Pancreas (tissue), 10 donors: ENCODE measurements around the gene HBEGF. TPM values are rescaled to one million over a fixed set of nuclear protein-coding genes. Genes with fewer than 3 reads are reported as not detected.

Experiments used
- ATAC-seq, 4 donors: fragments of 200-7000 bp; cut with Tn5 transposase; one replicate each; pipeline versions ENCODE4 v1.8.0 to v1.9.1; 2020; ENCODE audit warnings: mild to moderate bottlenecking in 4 of 4, moderate library complexity in 4 of 4
- DNase-seq, 6 donors: peaks; one replicate each; pipeline ENCODE4 v3.0.0-alpha.2; 2020
- FAIRE-seq: peaks from 2 replicates; lab custom pipeline; 2012; peaks lifted over from hg19 to GRCh38; lab: Jason Lieb, UNC
- H3K27ac ChIP-seq, 4 donors: fragments of 200-600 bp; sonication (generic); 1 replicate in 3 of 4; 2 replicates in 1 of 4; pipeline versions ENCODE4 v1.5.0 to v1.8.0; 2020
- H3K27me3 ChIP-seq, 4 donors: fragments of 200-600 bp; one replicate each; pipeline ENCODE4 v1.8.0; 2021
- H3K36me3 ChIP-seq, 3 donors: fragments of 200-600 bp; sonication (generic) in 1 of 3; one replicate each; pipeline versions ENCODE4 v1.5.0 to v1.8.0; 2020 to 2021
- H3K4me1 ChIP-seq, 3 donors: fragments of 200-600 bp; one replicate each; pipeline ENCODE4 v1.8.0; 2021
- H3K4me3 ChIP-seq, 4 donors: fragments of 200-600 bp; sonication (generic) in 2 of 4; one replicate each; pipeline versions ENCODE4 v1.5.0 to v1.8.0; 2020 to 2021
- H3K9me3 ChIP-seq, 4 donors: fragments of 200-600 bp; one replicate each; pipeline ENCODE4 v1.8.0; 2021
- CTCF ChIP-seq, 4 donors: fragments of 200-600 bp; sonication (generic) in 3 of 4; IDR thresholded peaks; one replicate each; pipeline versions ENCODE4 v1.5.0 to v1.8.0; 2021; ENCODE audit warnings: antibody characterized with exemption in 4 of 4
- WGBS, 2 donors: extraction: QIAGEN DNeasy Blood & Tissue Kit; methylation state at CpG; one replicate each; pipeline ENCODE4 v1.1.7; 2013; 5-methylcytosine and 5-hydroxymethylcytosine counted together
- intact Hi-C, 3 donors: fragments of 100-400 bp; cut with DNase I; formaldehyde crosslinking; loops; one replicate each; pipeline versions ENCODE4 v1.11.1 to v1.14.2; 2022
- polyA plus RNA-seq, 2 donors: library from polyadenylated mRNA; stranded (reverse); fragments of 200-250 nt; gene quantifications; one replicate each; pipeline ENCODE4 v1.2.3, GENCODE V29; 2013
- total RNA-seq, 6 donors: library from RNA; stranded (reverse); fragmentation: NEBNext Ultra II Directional in 4 of 6; extraction: Animal tissue kit (Norgen Biotek cat#: 25700) in 4 of 6; gene quantifications; one replicate each; pipeline versions ENCODE4 v1.2.1 to v1.2.4, GENCODE V29; 2021 to 2023
- donor health status: healthy with polysubstance abuse.
- donor health status: DM: no; HTN: no; CAD: no; lungs with moderate emphysema.
- donor health status: DM: no; HTN: no; CAD: no.
- donor health status: control.
- donor health status: control.
- donor health status: Bipolar disorder and iron deficiency.
- donor health status: DM: yes; HTN: yes; CAD: no.
- donor health status: DM: no; HTN: no; CAD: no.
- donor health status: DM: no; HTN: no; CAD: no.
- donor health status: DM: yes; HTN: yes; CAD: no.

The HBEGF gene
- total and polyA plus RNA-seq, 8 donors: 0.97 to 5.0 (median 2.0) TPM

- FAIRE-seq (no peak), DNase-seq (no peak), ATAC-seq (no peak)
- H3K4me3 ChIP-seq: no peak overlapping the region
- WGBS, 2 donors: 74 to 76% methylated on average over 3 of the region's 3 CpGs
- no peak overlapping the region for H3K27ac ChIP-seq
- TF ChIP-seq CTCF (IDR thresholded peaks at IDR 0.05): no peak
- H3K27me3 ChIP-seq: no peaks in the 10 kb centered on the region
- H3K4me1 ChIP-seq: no peaks in the 10 kb centered on the region
- H3K36me3 ChIP-seq: no peaks in the 10 kb centered on the region
- H3K9me3 ChIP-seq: no peaks in the 10 kb centered on the region
- intact Hi-C loops: loop anchor here (10.0 kb wide), 3 partner anchors 130 to 350 kb away; partner anchors contain the start of genes CD14 (in 1 of the 3) and TMCO6 (in 1 of the 3)
Observed at GRCh38 chr5:140365282-140365681, 18.9 kb upstream of the HBEGF start.

- DNase-seq (no peak), FAIRE-seq (no peak), ATAC-seq (no peak)
- no peaks in the 10 kb centered on the region for H3K9me3 ChIP-seq
- no peaks in the 10 kb centered on the region for H3K27me3 ChIP-seq
- no peak overlapping the region for H3K4me3 ChIP-seq
- no peak for TF ChIP-seq CTCF (IDR thresholded peaks at IDR 0.05)
- intact Hi-C loops: loop anchor here (10.0 kb wide), 3 partner anchors 130 to 350 kb away; partner anchors contain the start of genes CD14 (in 1 of the 3) and TMCO6 (in 1 of the 3)
- H3K4me1 ChIP-seq: no peaks in the 10 kb centered on the region
- H3K36me3 ChIP-seq: no peaks in the 10 kb centered on the region
- H3K27ac ChIP-seq: no peak overlapping the region
- WGBS, 2 donors: 82 to 88% methylated on average over 3 of the region's 3 CpGs
Observed at GRCh38 chr5:140364472-140364765, 18.0 kb upstream of the HBEGF start.

- H3K4me1 ChIP-seq: no peaks in the 10 kb centered on the region
- no peak for TF ChIP-seq CTCF (IDR thresholded peaks at IDR 0.05)
- intact Hi-C loops: loop anchor here (10.0 kb wide), 3 partner anchors 129 to 351 kb away; partner anchors contain the start of genes CD14 (in 1 of the 3) and TMCO6 (in 1 of the 3)
- FAIRE-seq: no peak
- no peak for ATAC-seq
- H3K27ac ChIP-seq: no peak overlapping the region
- H3K9me3 ChIP-seq: no peaks in the 10 kb centered on the region
- H3K4me3 ChIP-seq: peak overlapping the region in 2 of 4 donors; percentile 22 to 43
- WGBS, 2 donors: 49 to 51% methylated on average over 20 of the region's 20 CpGs
- H3K36me3 ChIP-seq: no peaks in the 10 kb centered on the region
- H3K27me3 ChIP-seq: no peaks in the 10 kb centered on the region
- no peak for DNase-seq
Observed at GRCh38 chr5:140363631-140364471, 17.4 kb upstream of the HBEGF start.

- FAIRE-seq (no peak), ATAC-seq (peak; percentile 90 to 95 (median 92)), DNase-seq (peak; percentile 72 to 96 (median 88))
- intact Hi-C loops: loop anchor here (10.0 kb wide), 3 partner anchors 128 to 352 kb away; partner anchors contain the start of genes CD14 (in 1 of the 3) and TMCO6 (in 1 of the 3)
- no peaks in the 10 kb centered on the region for H3K9me3 ChIP-seq
- peak; percentile 92 to 97 (median 96) for TF ChIP-seq CTCF (IDR thresholded peaks at IDR 0.05)
- peak overlapping the region in 2 of 4 donors; percentile 22 to 43 for H3K4me3 ChIP-seq
- no peaks in the 10 kb centered on the region for H3K4me1 ChIP-seq
- H3K36me3 ChIP-seq: no peaks in the 10 kb centered on the region
- no peak overlapping the region for H3K27ac ChIP-seq
- H3K27me3 ChIP-seq: no peaks in the 10 kb centered on the region
- 7 to 9% methylated on average over 29 of the region's 29 CpGs for WGBS, 2 donors
Observed at GRCh38 chr5:140362875-140363630, 16.6 kb upstream of the HBEGF start.
